GM18858 (cell line): Measurements from ENCODE around the gene STAMBP.
"Not testable (repeated sequence)": the region's sequence is repeated elsewhere in the genome, so short reads cannot be mapped to it uniquely, and the experiment has no call there.

ENCODE experiments used
- ATAC-seq: cut with Tn5 transposase; IDR thresholded peaks from one replicate; pipeline ENCODE4 v1.9.1; 2021; ENCODE audit not compliant: unreplicated experiment

Gene STAMBP

GRCh38 chr2:73828818-73829570 lies at the start of gene STAMBP:
Gene STAMBP (plus strand): TSS chr2:73828961. CDS start chr2:73830857, 1,896 bp downstream.
- ATAC-seq: peak; percentile 65

GRCh38 chr2:73779467-73780236 lies 49.1 kb upstream of the STAMBP start, which contains the start of gene DUSP11:
Gene DUSP11 (minus strand): TSS chr2:73780103. CDS start chr2:73779974, 129 bp downstream.
- ATAC-seq: peak; percentile 99

- ATAC-seq: no peak
Measured at GRCh38 chr2:73780237-73780582, 48.6 kb upstream of the STAMBP start.

GRCh38 chr2:73783402-73783801 lies 45.4 kb upstream of the STAMBP start:
- ATAC-seq: not testable (repeated sequence)

GRCh38 chr2:73783883-73784282 lies 44.9 kb upstream of the STAMBP start, which contains the start of gene C2orf78:
Gene C2orf78 (plus strand): TSS chr2:73784183. CDS start chr2:73784310, 127 bp downstream.
- not testable (repeated sequence) for ATAC-seq

- ATAC-seq: no peak
Measured at GRCh38 chr2:73811878-73812277, 16.9 kb upstream of the STAMBP start.

- no peak for ATAC-seq
Measured at GRCh38 chr2:73812635-73813034, 16.1 kb upstream of the STAMBP start.

- no peak for ATAC-seq
Measured at GRCh38 chr2:73818296-73818695, 10.5 kb upstream of the STAMBP start.

- peak; percentile 74 for ATAC-seq
Measured at GRCh38 chr2:73821227-73821626, 7.5 kb upstream of the STAMBP start.

- no peak for ATAC-seq
Measured at GRCh38 chr2:73821669-73822068, 7.1 kb upstream of the STAMBP start.

GRCh38 chr2:73822276-73822675 lies 6.5 kb upstream of the STAMBP start:
- peak; percentile 63 for ATAC-seq

GRCh38 chr2:73822991-73823390 lies 5.8 kb upstream of the STAMBP start:
- ATAC-seq: no peak

GRCh38 chr2:73823416-73823815 lies 5.3 kb upstream of the STAMBP start:
- no peak for ATAC-seq

GRCh38 chr2:73823916-73824523 lies 4.7 kb upstream of the STAMBP start:
- no peak for ATAC-seq

GRCh38 chr2:73825408-73825807 lies 3.4 kb upstream of the STAMBP start:
- no peak for ATAC-seq

GRCh38 chr2:73827018-73827417 lies 1.7 kb upstream of the STAMBP start:
- no peak for ATAC-seq

- ATAC-seq: no peak
Measured at GRCh38 chr2:73827660-73828388, 937 bp upstream of the STAMBP start.

GRCh38 chr2:73828389-73828817 lies 358 bp upstream of the STAMBP start:
- no peak for ATAC-seq

- no peak for ATAC-seq
Measured at GRCh38 chr2:73830871-73831401, 2.2 kb downstream of the STAMBP start.

GRCh38 chr2:73832930-73833329 lies 4.2 kb downstream of the STAMBP start:
- no peak for ATAC-seq
